Osteoblast (primary cell): ENCODE measurements around the gene FRRS1L. TPM values are rescaled to one million over a fixed set of nuclear protein-coding genes. Genes with fewer than 3 reads are reported as not detected.

Experiments used
- DNase-seq: peaks from one replicate; pipeline ENCODE4 v3.0.0; 2011; ENCODE audit warnings: low spot score, mixed read lengths; ENCODE audit not compliant: insufficient read length; ENCODE audit errors: missing footprints
- H2AFZ ChIP-seq: 2 replicates; pipeline ENCODE4 v1.6.0; 2011; ENCODE audit warnings: mild to moderate bottlenecking, low read length
- H3K27ac ChIP-seq: 2 replicates; pipeline ENCODE4 v1.5.1; 2011; ENCODE audit warnings: mild to moderate bottlenecking, low read depth, low read length, moderate library complexity
- H3K27me3 ChIP-seq: 2 replicates; pipeline ENCODE4 v1.6.0; 2012; ENCODE audit warnings: mild to moderate bottlenecking, control low read depth, inconsistent platforms, low read length, moderate library complexity; ENCODE audit not compliant: insufficient read depth
- H3K36me3 ChIP-seq: 2 replicates; pipeline ENCODE4 v1.5.1; 2011; ENCODE audit warnings: mild to moderate bottlenecking, low read length, control low read depth, moderate library complexity; ENCODE audit not compliant: insufficient read depth
- H3K4me1 ChIP-seq: 2 replicates; pipeline ENCODE4 v1.5.1; 2011; ENCODE audit warnings: mild to moderate bottlenecking, low read length, control low read depth, moderate library complexity; ENCODE audit not compliant: insufficient read depth
- H3K4me2 ChIP-seq: 2 replicates; pipeline ENCODE4 v1.6.0; 2011; ENCODE audit warnings: mild to moderate bottlenecking, low read length; ENCODE audit not compliant: insufficient read depth
- H3K4me3 ChIP-seq: fragments of 200-600 bp; sonication (generic); 3 replicates; pipeline ENCODE4 v1.5.1; 2012; ENCODE audit warnings: mild to moderate bottlenecking, low read length, inconsistent platforms; ENCODE audit not compliant: insufficient read depth
- H3K79me2 ChIP-seq: 2 replicates; pipeline ENCODE4 v1.6.0; 2012; ENCODE audit warnings: mild to moderate bottlenecking, low read length, control low read depth, inconsistent platforms; ENCODE audit not compliant: insufficient read depth
- H3K9me3 ChIP-seq: 2 replicates; pipeline ENCODE4 v1.5.1; 2011; ENCODE audit warnings: low read depth, low read length, control low read depth
- H4K20me1 ChIP-seq: 2 replicates; pipeline ENCODE4 v1.6.0; 2012; ENCODE audit warnings: mild to moderate bottlenecking, low read length, control low read depth; ENCODE audit not compliant: insufficient read depth
- CTCF ChIP-seq: IDR thresholded peaks from 2 replicates; pipeline ENCODE4 v1.5.1; 2011; ENCODE audit warnings: mild to moderate bottlenecking, low read depth, low read length, moderate library complexity; ENCODE audit errors: extremely low read depth
- total RNA-seq: library from RNA; depleted of rRNA; stranded (reverse); fragments of >200 nt; gene quantifications from 2 replicates; pipeline ENCODE4 v1.2.3, GENCODE V29; 2012

The FRRS1L gene
- total RNA-seq, 1 donor = 0.36 TPM

DNA sequence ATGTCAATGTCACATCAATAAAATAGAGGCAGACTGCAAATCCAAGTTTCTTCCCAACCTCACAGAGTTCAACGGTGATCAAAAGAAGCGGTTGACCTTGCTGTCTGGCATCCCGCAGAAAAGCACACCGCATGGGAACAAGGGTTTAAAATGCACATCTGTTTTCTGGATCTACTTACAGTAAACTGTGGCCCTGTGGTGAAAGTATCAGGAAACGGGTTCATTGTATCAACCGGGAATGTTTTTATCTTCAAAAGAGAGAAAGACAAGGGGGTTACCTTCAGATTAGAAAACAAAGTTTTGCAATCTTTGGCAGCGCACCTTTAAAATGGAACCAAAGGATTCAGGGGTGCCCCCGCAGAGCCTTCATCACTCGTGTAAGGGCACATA is 15.5 kb upstream of the FRRS1L start:
- Histone ChIP-seq H3K27ac (no peak overlapping the region), H2AFZ (no peak overlapping the region), H4K20me1 (no peaks in the 10 kb centered on the region), H3K4me2 (no peak overlapping the region), H3K27me3 (peaks cover 5% of the 10 kb centered on the region), H3K79me2 (no peaks in the 10 kb centered on the region), H3K4me3 (no peak overlapping the region), H3K36me3 (no peaks in the 10 kb centered on the region), H3K9me3 (no peaks in the 10 kb centered on the region), H3K4me1 (no peaks in the 10 kb centered on the region)
- TF ChIP-seq CTCF = no peak
- DNase-seq = no peak

- Histone ChIP-seq H3K4me2 (no peak overlapping the region), H3K27ac (no peak overlapping the region), H3K4me1 (no peaks in the 10 kb centered on the region), H3K27me3 (peaks cover 5% of the 10 kb centered on the region), H3K4me3 (no peak overlapping the region), H3K9me3 (no peaks in the 10 kb centered on the region), H3K79me2 (no peaks in the 10 kb centered on the region), H4K20me1 (no peaks in the 10 kb centered on the region), H2AFZ (no peak overlapping the region), H3K36me3 (no peaks in the 10 kb centered on the region)
- no peak for TF ChIP-seq CTCF
- DNase-seq = no peak
Measured at GRCh38 chr9:109181284-109181683, 14.2 kb upstream of the FRRS1L start.

- H3K9me3 ChIP-seq = no peaks in the 10 kb centered on the region
- H3K36me3 ChIP-seq = no peaks in the 10 kb centered on the region
- H3K4me1 ChIP-seq = no peaks in the 10 kb centered on the region
- no peak overlapping the region for H3K4me3 ChIP-seq
- H3K27ac ChIP-seq = no peak overlapping the region
- H3K27me3 ChIP-seq = peaks cover 2% of the 10 kb centered on the region
- no peak overlapping the region for H3K4me2 ChIP-seq
- H2AFZ ChIP-seq = no peak overlapping the region
- no peaks in the 10 kb centered on the region for H4K20me1 ChIP-seq
- no peak for DNase-seq
- H3K79me2 ChIP-seq = no peaks in the 10 kb centered on the region
- no peak for TF ChIP-seq CTCF
Measured at GRCh38 chr9:109179801-109180523, 12.9 kb upstream of the FRRS1L start.

- no peaks in the 10 kb centered on the region for H3K9me3 ChIP-seq
- no peak overlapping the region for H3K4me2 ChIP-seq
- no peaks in the 10 kb centered on the region for H4K20me1 ChIP-seq
- no peaks in the 10 kb centered on the region for H3K79me2 ChIP-seq
- H3K4me3 ChIP-seq = no peak overlapping the region
- H2AFZ ChIP-seq = no peak overlapping the region
- DNase-seq = no peak
- H3K4me1 ChIP-seq = no peaks in the 10 kb centered on the region
- no peaks in the 10 kb centered on the region for H3K36me3 ChIP-seq
- no peak for TF ChIP-seq CTCF
- peaks cover 2% of the 10 kb centered on the region for H3K27me3 ChIP-seq
- no peak overlapping the region for H3K27ac ChIP-seq
Measured at GRCh38 chr9:109176963-109177362, 9.9 kb upstream of the FRRS1L start.
